Activated naive CD4-positive, alpha-beta T cell (primary cell): Measurements from ENCODE around the gene ATF2.
"Not testable (repeated sequence)": the region's sequence is repeated elsewhere in the genome, so short reads cannot be mapped to it uniquely, and the experiment has no call there.

ENCODE experiments used
- DNase-seq, 4 experiments: peaks; one replicate each; lab custom pipeline; 2025; lab: John Stamatoyannopoulos, UW

ATF2 gene

GRCh38 chr2:175097297-175097696 is 70.7 kb downstream of the ATF2 start:
- DNase-seq, result no peak

GRCh38 chr2:175084117-175084516 is 83.9 kb downstream of the ATF2 start:
- DNase-seq, result not testable (repeated sequence)

GRCh38 chr2:175080479-175080878 is 87.5 kb downstream of the ATF2 start:
- no peak for DNase-seq

- no peak for DNase-seq
These were observed 91.7 kb downstream of the ATF2 start for GRCh38 chr2:175076272-175076671.

- no peak for DNase-seq
These were observed 93.5 kb downstream of the ATF2 start for GRCh38 chr2:175074478-175074877.

GRCh38 chr2:175068534-175068933 is 99.5 kb downstream of the ATF2 start:
- no peak for DNase-seq

- no peak for DNase-seq
These were observed 101.6 kb downstream of the ATF2 start for GRCh38 chr2:175066411-175066810.

- DNase-seq, result no peak
These were observed 103.2 kb downstream of the ATF2 start for GRCh38 chr2:175064797-175065196.

- DNase-seq, result no peak
These were observed 104.3 kb downstream of the ATF2 start for GRCh38 chr2:175063741-175064140.

GRCh38 chr2:175062787-175063585 is 105.0 kb downstream of the ATF2 start:
- DNase-seq, result no peak

GRCh38 chr2:175057078-175057685 is 110.8 kb downstream of the ATF2 start:
- no peak for DNase-seq

GRCh38 chr2:175055993-175056392 is 112.0 kb downstream of the ATF2 start:
- no peak for DNase-seq

- no peak for DNase-seq
These were observed 113.7 kb downstream of the ATF2 start for GRCh38 chr2:175054340-175054739.

- DNase-seq, result no peak
These were observed 118.3 kb downstream of the ATF2 start for GRCh38 chr2:175049661-175050060.

GRCh38 chr2:175048275-175048674 is 119.7 kb downstream of the ATF2 start:
- no peak for DNase-seq

- no peak for DNase-seq
These were observed 128.5 kb downstream of the ATF2 start for GRCh38 chr2:175039490-175039889.

- no peak for DNase-seq
These were observed 129.0 kb downstream of the ATF2 start for GRCh38 chr2:175039031-175039430.

- DNase-seq, result no peak
These were observed 130.1 kb downstream of the ATF2 start for GRCh38 chr2:175037941-175038340.

- no peak for DNase-seq
These were observed 131.4 kb downstream of the ATF2 start for GRCh38 chr2:175036582-175037018.

GRCh38 chr2:175035806-175036205 is 132.2 kb downstream of the ATF2 start:
- no peak for DNase-seq

- DNase-seq, result no peak
These were observed 133.3 kb downstream of the ATF2 start for GRCh38 chr2:175034716-175035115.

GRCh38 chr2:175030380-175031271 is 137.4 kb downstream of the ATF2 start:
- no peak for DNase-seq

GRCh38 chr2:175027755-175028154 is 140.2 kb downstream of the ATF2 start:
- DNase-seq, result no peak
